Endothelial cell of umbilical vein (primary cell): ENCODE results near the gene KCNH1. TPM values are rescaled to one million over a fixed set of nuclear protein-coding genes. Genes with fewer than 3 reads are reported as not detected.

ENCODE experiments used
- BruUV-seq: library from RNA; stranded (reverse); fragments of 400-500 nt; replicated peaks from 2 replicates; lab custom pipeline; 2021; lab: Mats Ljungman, UMichigan
- CTCF ChIA-PET: fragments of 300-600, 350-600 bp; sonication (Branson Sonifier 250); formaldehyde crosslinking; loops from one replicate; lab custom pipeline; 2021; ENCODE audit warnings: antibody characterized with exemption, inconsistent platforms; lab: Charles Lee
- POLR2A ChIA-PET: fragments of 300-600, 350-600 bp; sonication (Branson Sonifier 250); formaldehyde crosslinking; loops from one replicate; lab custom pipeline; 2021; ENCODE audit warnings: antibody characterized with exemption, inconsistent platforms; lab: Charles Lee
- DNase-seq: peaks from one replicate; pipeline ENCODE4 v3.0.0-alpha.2; 2011; ENCODE audit warnings: low read depth, low spot score
- FAIRE-seq: peaks from 2 replicates; lab custom pipeline; 2011; peaks lifted over from hg19 to GRCh38; lab: Jason Lieb, UNC
- H2AFZ ChIP-seq: 2 replicates; pipeline ENCODE4 v1.6.0; 2012; ENCODE audit warnings: low read depth, low read length, control low read depth, inconsistent platforms
- H3K27ac ChIP-seq: 2 replicates; pipeline ENCODE4 v1.5.1; 2011; ENCODE audit warnings: low read depth, mild to moderate bottlenecking, control low read depth, low read length, moderate library complexity; ENCODE audit not compliant: insufficient read depth
- H3K27me3 ChIP-seq, 2 experiments: 2 replicates each; pipeline versions ENCODE4 v1.6.0 to v1.6.1; 2011; ENCODE audit warnings: low read length in 2 of 2, mixed read lengths in 1 of 2; ENCODE audit not compliant: control insufficient read depth in 2 of 2, insufficient read depth in 2 of 2
- H3K36me3 ChIP-seq, 2 experiments: 2 replicates in 1 of 2; 3 replicates in 1 of 2; pipeline ENCODE4 v1.5.1; 2011; ENCODE audit warnings: low read length in 2 of 2, mild to moderate bottlenecking in 1 of 2, moderate library complexity in 1 of 2; ENCODE audit not compliant: control insufficient read depth in 2 of 2, insufficient read depth in 2 of 2; ENCODE audit errors: extremely low read depth in 1 of 2
- H3K4me1 ChIP-seq: 3 replicates; pipeline ENCODE4 v1.5.1; 2011; ENCODE audit warnings: mild to moderate bottlenecking, low read length; ENCODE audit not compliant: control insufficient read depth, insufficient read depth; ENCODE audit errors: extremely low read depth
- H3K4me2 ChIP-seq: 2 replicates; pipeline ENCODE4 v1.6.1; 2011; ENCODE audit warnings: low read length, control low read depth, mixed read lengths; ENCODE audit not compliant: insufficient read depth
- H3K4me3 ChIP-seq, 3 experiments: fragments of 200-600 bp in 1 of 3; sonication (generic), shearing (Covaris generic) in 1 of 3; replicated peaks in 1 of 3; 2 replicates each; pipeline ENCODE4 v1.5.1; 2011 to 2016; ENCODE audit warnings: control low read depth in 3 of 3, low read length in 3 of 3, mild to moderate bottlenecking in 2 of 3, inconsistent platforms in 1 of 3, low read depth in 1 of 3, moderate library complexity in 1 of 3; ENCODE audit not compliant: insufficient read depth in 1 of 3
- H3K79me2 ChIP-seq: 2 replicates; pipeline ENCODE4 v1.6.0; 2012; ENCODE audit warnings: low read length, inconsistent platforms; ENCODE audit not compliant: control insufficient read depth, insufficient read depth
- H3K9ac ChIP-seq: replicated peaks from 2 replicates; pipeline ENCODE3; 2011; ENCODE audit warnings: low read length, control low read depth; ENCODE audit not compliant: insufficient read depth; ENCODE audit errors: extremely low read depth
- H3K9me1 ChIP-seq: replicated peaks from 3 replicates; pipeline ENCODE4 v1.6.0; 2011; ENCODE audit warnings: mild to moderate bottlenecking, low read length; ENCODE audit not compliant: control insufficient read depth, insufficient read depth; ENCODE audit errors: extremely low read depth
- H3K9me3 ChIP-seq: replicated peaks from 2 replicates; pipeline ENCODE4 v1.5.1; 2012; ENCODE audit warnings: low read length, inconsistent platforms; ENCODE audit not compliant: control insufficient read depth, insufficient read depth
- H4K20me1 ChIP-seq: replicated peaks from 2 replicates; pipeline ENCODE3; 2011; ENCODE audit warnings: mild to moderate bottlenecking, low read length; ENCODE audit not compliant: control insufficient read depth, insufficient read depth; ENCODE audit errors: extremely low read depth
- CTCF ChIP-seq, 2 donors: IDR thresholded peaks; 1 replicate in 1 of 2; 2 replicates in 1 of 2; pipeline ENCODE4 v1.5.1; 2011; ENCODE audit warnings: low read length in 2 of 2, mild to moderate bottlenecking in 2 of 2, moderate library complexity in 2 of 2, control low read depth in 1 of 2, inconsistent platforms in 1 of 2, low read depth in 1 of 2; ENCODE audit not compliant: insufficient read depth in 1 of 2; ENCODE audit errors: extremely low read depth in 1 of 2
- EZH2 ChIP-seq: IDR thresholded peaks from 2 replicates; pipeline ENCODE4 v1.6.1; 2012; ENCODE audit warnings: borderline replicate concordance, low read depth, mild to moderate bottlenecking, moderate library complexity, low read length, inconsistent platforms; ENCODE audit not compliant: severe bottlenecking
- FOS ChIP-seq: IDR thresholded peaks from 2 replicates; pipeline ENCODE4 v1.6.1; 2011; ENCODE audit warnings: mild to moderate bottlenecking, low read length, moderate library complexity, borderline replicate concordance; ENCODE audit not compliant: insufficient read depth
- GATA2 ChIP-seq: IDR thresholded peaks from 2 replicates; pipeline ENCODE4 v1.7.0; 2011; ENCODE audit warnings: low read depth, mild to moderate bottlenecking, moderate library complexity, mixed read lengths, low read length; ENCODE audit not compliant: insufficient read length, insufficient read depth
- JUN ChIP-seq: IDR thresholded peaks from 2 replicates; pipeline ENCODE4 v1.6.1; 2011; ENCODE audit warnings: borderline replicate concordance, low read depth; ENCODE audit not compliant: insufficient read length, insufficient read depth
- MAX ChIP-seq: IDR thresholded peaks from 2 replicates; pipeline ENCODE4 v1.6.1; 2011; ENCODE audit not compliant: insufficient read depth, insufficient read length
- MYC ChIP-seq: IDR thresholded peaks from one replicate; pipeline ENCODE4 v1.6.1; 2011; ENCODE audit warnings: mild to moderate bottlenecking, low read depth, low read length
- POLR2A ChIP-seq: IDR thresholded peaks from 2 replicates; pipeline ENCODE4 v1.6.1; 2012; ENCODE audit warnings: low read depth, mild to moderate bottlenecking, control low read depth, low read length
- POLR2AphosphoS5 ChIP-seq: IDR thresholded peaks from 2 replicates; pipeline ENCODE4 v1.6.1; 2012; ENCODE audit warnings: low read depth, mild to moderate bottlenecking, control low read depth, low read length, moderate library complexity; ENCODE audit not compliant: insufficient read depth
- dilution Hi-C: fragments of 300-500 bp; cut with MboI; formaldehyde crosslinking; loops from one replicate; pipeline ENCODE4 v1.15.0; 2019; ENCODE audit warnings: low sequenced_read_pairs; ENCODE audit not compliant: extremely low pct_ligation_motif_present
- intact Hi-C: fragments of 100-400 bp; cut with micrococcal nuclease; formaldehyde crosslinking; loops from one replicate; pipeline ENCODE4 v1.10.0; 2022
- polyA plus RNA-seq, 4 experiments: library from polyadenylated mRNA; depleted of rRNA in 3 of 4; stranded (reverse) in 3 of 4; unstranded in 1 of 4; fragments of >200 nt; gene quantifications; 2 replicates each; pipeline versions ENCODE4 v1.2.1 to v1.2.3, GENCODE V29; 2011 to 2012; ENCODE audit warnings: missing spikeins in 1 of 4
- total RNA-seq: library from RNA; stranded (reverse); gene quantifications from 2 replicates; pipeline ENCODE4 v1.2.3, GENCODE V29; 2021

KCNH1 gene
- total and polyA plus RNA-seq, 2 donors (not counting 3 experiments of a cell fraction or from before 2014, with no cell fraction given) = not detected

GRCh38 chr1:210727709-210728108 is 406.2 kb downstream of the KCNH1 start:
- BruUV-seq = no TSS peak
- Histone ChIP-seq H3K4me3 (no peak overlapping the region), H3K4me2 (no peak overlapping the region), H3K27ac (no peak overlapping the region), H3K9ac (no peak overlapping the region), H4K20me1 (no peaks in the 10 kb centered on the region), H3K9me1 (no peaks in the 10 kb centered on the region), H3K27me3 (no peaks in the 10 kb centered on the region), H2AFZ (no peak overlapping the region), H3K79me2 (no peaks in the 10 kb centered on the region), H3K36me3 (no peaks in the 10 kb centered on the region), H3K9me3 (peaks cover 2% of the 10 kb centered on the region), H3K4me1 (no peaks in the 10 kb centered on the region)
- dilution Hi-C loops = no loop called here
- FAIRE-seq (no peak), DNase-seq (no peak)
- TF ChIP-seq JUN (no peak), FOS (no peak), CTCF (IDR thresholded peaks at IDR 0.05; ENCODE audit: extremely low read depth in 1 of 2, insufficient read depth in 1 of 2, low read depth in 1 of 2, low read length in 2 of 2) (no peak), MAX (no peak), GATA2 (no peak), EZH2 (no peak), MYC (no peak), POLR2A (no peak), POLR2AphosphoS5 (no peak)
- intact Hi-C loops = no loop called here
- ChIA-PET POLR2A (no interaction called here), CTCF (no interaction called here)
